ENCODE results near the gene THBS2. TPM values are rescaled to one million over a fixed set of nuclear protein-coding genes. Genes with fewer than 3 reads are reported as not detected.

The THBS2 gene
- total and polyA plus RNA-seq, 2 of the 4 experiments (the other 2 are of a cell fraction): 97.3 to 113 TPM

DNA sequence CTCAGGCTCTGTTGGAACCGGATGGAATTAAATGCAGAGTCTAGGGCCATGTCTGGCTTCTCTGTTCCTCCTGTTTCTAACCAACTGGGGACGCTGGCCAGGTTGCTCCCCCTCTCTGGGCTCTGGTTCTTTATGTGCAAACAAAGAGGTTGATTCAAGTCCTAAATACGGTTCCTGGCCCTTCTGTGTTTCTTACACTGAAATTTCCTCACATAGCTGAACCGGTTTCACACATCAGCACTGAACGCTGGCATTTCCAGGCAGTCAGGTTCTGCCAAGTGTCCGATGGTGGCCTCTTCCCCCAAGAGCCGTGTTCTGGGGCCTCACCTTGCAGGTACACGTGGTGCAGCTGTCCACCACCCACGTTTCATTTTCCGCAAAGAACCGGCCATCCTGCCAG lies 13.5 kb downstream of the THBS2 start:
- ChIA-PET POLR2A (ENCODE audit: unreplicated experiment) (no interaction called here), CTCF (no interaction called here)
- dilution Hi-C loops (cut with HindIII; ENCODE audit: low sequenced_read_pairs, unreplicated experiment): no loop called here
- Histone ChIP-seq H3K27ac (ENCODE audit: insufficient read depth, low read length) (no peak overlapping the region), H2BK15ac (ENCODE audit: low read depth, low read length) (no peak overlapping the region), H4K5ac (ENCODE audit: low read depth, low read length) (no peak overlapping the region), H3K23ac (ENCODE audit: low read depth, low read length) (no peak overlapping the region), H3K9me1 (ENCODE audit: insufficient read depth, low read length) (no peaks in the 10 kb centered on the region), H2AK9ac (replicated peaks; ENCODE audit: low read depth, low read length, poor library complexity) (no peak overlapping the region), H3K4ac (ENCODE audit: low read depth, low read length) (no peak overlapping the region), H4K20me1 (ENCODE audit: insufficient read depth, low read length) (no peaks in the 10 kb centered on the region; the same call in 1 of the 2 replicates), H3K36me3 (ENCODE audit: control insufficient read depth, insufficient read depth, low read length) (peaks cover 35% of the 10 kb centered on the region), H2BK5ac (ENCODE audit: low read depth, low read length, poor library complexity, severe bottlenecking) (no peak overlapping the region), H3K9ac (ENCODE audit: low read depth, low read length) (no peak overlapping the region), H3K4me3 (ENCODE audit: insufficient read depth, low read depth, low read length) (no peak overlapping the region), H3K4me2 (ENCODE audit: low read depth, low read length) (no peak overlapping the region), H3K4me1 (ENCODE audit: control insufficient read depth, insufficient read depth, low read length) (no peaks in the 10 kb centered on the region; the same call in 1 of the 2 replicates), H3K9me3 (ENCODE audit: control insufficient read depth, insufficient read depth, low read length) (no peaks in the 10 kb centered on the region), H2BK20ac (ENCODE audit: low read depth, low read length) (no peak overlapping the region), H3K27me3 (ENCODE audit: control insufficient read depth, insufficient read depth, low read length) (no peaks in the 10 kb centered on the region), H3K56ac (ENCODE audit: extremely low read depth, insufficient read depth, low read length) (no peak overlapping the region), H2AK5ac (ENCODE audit: low read depth, low read length) (no peak overlapping the region), H3K14ac (replicated peaks; ENCODE audit: low read depth, low read length) (no peak overlapping the region), H3K18ac (ENCODE audit: low read depth, low read length) (no peak overlapping the region), H4K8ac (ENCODE audit: low read depth in 2 of 2, low read length in 2 of 2) (no peak overlapping the region), H2BK120ac (ENCODE audit: low read depth, low read length) (no peak overlapping the region), H4K91ac (ENCODE audit: insufficient read depth, low read depth, low read length) (no peak overlapping the region), H3K79me1 (ENCODE audit: low read depth in 1 of 2, low read length in 2 of 2) (no peaks in the 10 kb centered on the region), H2AFZ (replicated peaks; ENCODE audit: low read length, poor library complexity) (no peak overlapping the region)
- BruUV-seq (replicated peaks): no TSS peak
- in situ Hi-C loops (cut with MboI; ENCODE audit: low sequenced_read_pairs): no loop called here
- TF ChIP-seq CHD1 (IDR thresholded peaks at IDR 0.05; ENCODE audit: low read depth, low read length) (no peak), CTCF (conservative IDR thresholded peaks at IDR 0.05; ENCODE audit: low read depth, low read length) (no peak), MAFK (IDR thresholded peaks at IDR 0.05; ENCODE audit: low read depth, low read length) (no peak), FOS (IDR thresholded peaks at IDR 0.05; ENCODE audit: low read depth, low read length) (no peak), BHLHE40 (IDR thresholded peaks at IDR 0.05; ENCODE audit: low read depth, low read length) (no peak), MXI1 (IDR thresholded peaks at IDR 0.05; ENCODE audit: borderline replicate concordance, low read depth, low read length) (no peak), SMC3 (IDR thresholded peaks at IDR 0.05; ENCODE audit: low read depth, low read length) (no peak), CEBPB (IDR thresholded peaks at IDR 0.05; ENCODE audit: low read depth, low read length) (no peak), NFE2L2 (IDR thresholded peaks at IDR 0.05; ENCODE audit: low read depth, low read length) (no peak), ELK1 (IDR thresholded peaks at IDR 0.05; ENCODE audit: borderline replicate concordance, low read depth, low read length) (no peak), RFX5 (IDR thresholded peaks at IDR 0.05; ENCODE audit: low read depth, low read length) (no peak), MAZ (IDR thresholded peaks at IDR 0.05; ENCODE audit: borderline replicate concordance, low read depth, low read length) (no peak), RAD21 (IDR thresholded peaks at IDR 0.05; ENCODE audit: low read length) (no peak), POLR2A (IDR thresholded peaks at IDR 0.05; ENCODE audit: low read depth, low read length) (no peak), USF2 (IDR thresholded peaks at IDR 0.05; ENCODE audit: low read depth, low read length) (no peak), RCOR1 (IDR thresholded peaks at IDR 0.05; ENCODE audit: insufficient replicate concordance, low read length) (no peak)
- no peak for ATAC-seq (ENCODE audit: low read depth)
- intact Hi-C loops (cut with micrococcal nuclease): no loop called here
- WGBS, 2 experiments (ENCODE audit: extremely low coverage in 2 of 2, insufficient read length in 1 of 2): 91% methylated on average over 8 of the region's 11 CpGs; no CpG with 5 or more reads in 1 of the 2 experiments
- no peak for DNase-seq
